H9 (cell line): ENCODE data around the gene IQGAP2. TPM values are rescaled to one million over a fixed set of nuclear protein-coding genes. Genes with fewer than 3 reads are reported as not detected.

Experiments
- DNase-seq: peaks from one replicate; pipeline ENCODE4 v3.0.0-alpha.2; 2017
- H2AFZ ChIP-seq: one replicate; pipeline ENCODE4 v1.6.1; 2013; ENCODE audit warnings: mild to moderate bottlenecking, low read length, control low read depth, moderate library complexity
- H2AK5ac ChIP-seq: 2 replicates; pipeline ENCODE4 v1.6.1; 2013; ENCODE audit warnings: low read length, control low read depth, mixed read lengths; ENCODE audit not compliant: insufficient read length
- H2BK120ac ChIP-seq: one replicate; pipeline ENCODE4 v1.6.1; 2013; ENCODE audit warnings: low read depth, mild to moderate bottlenecking, low read length, control low read depth, inconsistent platforms; ENCODE audit not compliant: poor library complexity, severe bottlenecking
- H2BK12ac ChIP-seq: 2 replicates; pipeline ENCODE4 v1.6.1; 2013; ENCODE audit warnings: low read length, control low read depth, mixed read lengths, low read depth; ENCODE audit not compliant: insufficient read length
- H2BK15ac ChIP-seq: 2 replicates; pipeline ENCODE4 v1.6.1; 2013; ENCODE audit warnings: low read depth, low read length, control low read depth
- H2BK20ac ChIP-seq: one replicate; pipeline ENCODE4 v1.6.1; 2013; ENCODE audit warnings: low read depth, mild to moderate bottlenecking, low read length, control low read depth, inconsistent platforms; ENCODE audit not compliant: poor library complexity, severe bottlenecking
- H2BK5ac ChIP-seq: 2 replicates; pipeline ENCODE4 v1.6.1; 2013; ENCODE audit warnings: low read length, control low read depth, mixed read lengths; ENCODE audit not compliant: insufficient read length
- H3K14ac ChIP-seq: 2 replicates; pipeline ENCODE4 v1.6.1; 2013; ENCODE audit warnings: low read length, control low read depth; ENCODE audit not compliant: insufficient read depth
- H3K18ac ChIP-seq: 2 replicates; pipeline ENCODE4 v1.6.1; 2013; ENCODE audit warnings: low read depth, mild to moderate bottlenecking, mixed read lengths, low read length, control low read depth; ENCODE audit not compliant: insufficient read length
- H3K23ac ChIP-seq: 2 replicates; pipeline ENCODE4 v1.6.1; 2013; ENCODE audit warnings: low read length, control low read depth, mixed read lengths, low read depth; ENCODE audit not compliant: insufficient read length
- H3K23me2 ChIP-seq: 2 replicates; pipeline ENCODE4 v1.6.1; 2013; ENCODE audit warnings: low read depth, mild to moderate bottlenecking, mixed read lengths, low read length, control low read depth; ENCODE audit not compliant: insufficient read length, poor library complexity, severe bottlenecking
- H3K27ac ChIP-seq: 2 replicates; pipeline ENCODE4 v1.5.1; 2013; ENCODE audit warnings: low read length, control low read depth, mixed read lengths, low read depth; ENCODE audit not compliant: insufficient read length
- H3K27me3 ChIP-seq: 2 replicates; pipeline ENCODE4 v1.6.1; 2013; ENCODE audit warnings: low read length, control low read depth, inconsistent platforms; ENCODE audit not compliant: insufficient read depth
- H3K4ac ChIP-seq: 2 replicates; pipeline ENCODE4 v1.6.1; 2013; ENCODE audit warnings: low read depth, mild to moderate bottlenecking, control low read depth, inconsistent platforms, low read length, moderate library complexity
- H3K4me1 ChIP-seq: 2 replicates; pipeline ENCODE4 v1.6.1; 2013; ENCODE audit warnings: low read length, control low read depth, inconsistent platforms; ENCODE audit not compliant: insufficient read depth
- H3K4me2 ChIP-seq: 2 replicates; pipeline ENCODE4 v1.6.1; 2013; ENCODE audit warnings: low read length, control low read depth, mixed read lengths; ENCODE audit not compliant: insufficient read length, insufficient read depth
- H3K56ac ChIP-seq: 2 replicates; pipeline ENCODE4 v1.6.1; 2013; ENCODE audit warnings: low read depth, mild to moderate bottlenecking, mixed read lengths, low read length, control low read depth; ENCODE audit not compliant: insufficient read length
- H3K79me1 ChIP-seq: 2 replicates; pipeline ENCODE4 v1.6.1; 2013; ENCODE audit warnings: low read depth, mild to moderate bottlenecking, moderate library complexity, low read length, control low read depth, inconsistent platforms; ENCODE audit not compliant: insufficient read depth, poor library complexity, severe bottlenecking
- H3K79me2 ChIP-seq: 2 replicates; pipeline ENCODE4 v1.6.1; 2013; ENCODE audit warnings: low read length, control low read depth, inconsistent platforms; ENCODE audit not compliant: insufficient read depth
- H3K9ac ChIP-seq: 2 replicates; pipeline ENCODE4 v1.6.1; 2013; ENCODE audit warnings: low read length, control low read depth, mixed read lengths; ENCODE audit not compliant: insufficient read length; ENCODE audit errors: extremely low read depth
- H3K9me3 ChIP-seq: one replicate; pipeline ENCODE4 v1.6.1; 2013; ENCODE audit warnings: low read depth, low read length, inconsistent platforms; ENCODE audit not compliant: control insufficient read depth
- H3T11ph ChIP-seq: one replicate; pipeline ENCODE4 v1.6.1; 2013; ENCODE audit warnings: mild to moderate bottlenecking, low read length, control low read depth, inconsistent platforms
- H4K20me1 ChIP-seq: one replicate; pipeline ENCODE4 v1.6.1; 2013; ENCODE audit not compliant: control insufficient read depth, insufficient read length, insufficient read depth
- H4K5ac ChIP-seq: 2 replicates; pipeline ENCODE4 v1.6.1; 2013; ENCODE audit warnings: low read depth, mild to moderate bottlenecking, mixed read lengths, low read length, control low read depth; ENCODE audit not compliant: insufficient read length
- H4K8ac ChIP-seq: replicated peaks from 2 replicates; pipeline ENCODE4 v1.6.1; 2013; ENCODE audit warnings: low read length, control low read depth, mixed read lengths, low read depth; ENCODE audit not compliant: insufficient read length
- H4K91ac ChIP-seq: 2 replicates; pipeline ENCODE4 v1.6.1; 2013; ENCODE audit warnings: low read depth, mild to moderate bottlenecking, moderate library complexity, mixed read lengths, low read length, control low read depth; ENCODE audit not compliant: insufficient read length
- H3K27ac Mint-ChIP-seq, 3 experiments: 2 replicates in 2 of 3; 3 replicates in 1 of 3; pipeline ENCODE4 v1.8.0; 2020 to 2021; ENCODE audit warnings: mixed read lengths in 3 of 3, mild to moderate bottlenecking in 1 of 3, moderate library complexity in 1 of 3
- H3K27me3 Mint-ChIP-seq: 2 replicates; pipeline ENCODE4 v1.8.0; 2021; ENCODE audit warnings: low read depth, mild to moderate bottlenecking, moderate library complexity, mixed read lengths
- H3K36me3 Mint-ChIP-seq, 3 experiments: 2 replicates in 2 of 3; 3 replicates in 1 of 3; pipeline ENCODE4 v1.8.0; 2020 to 2021; ENCODE audit warnings: low read depth in 3 of 3, mixed read lengths in 3 of 3; ENCODE audit not compliant: insufficient read depth in 1 of 3
- H3K4me1 Mint-ChIP-seq, 2 experiments: 2 replicates each; pipeline ENCODE4 v1.8.0; 2020; ENCODE audit warnings: mixed read lengths in 2 of 2
- H3K4me3 Mint-ChIP-seq, 2 experiments: 2 replicates in 1 of 2; 3 replicates in 1 of 2; pipeline ENCODE4 v1.8.0; 2020 to 2021; ENCODE audit warnings: mild to moderate bottlenecking in 2 of 2, mixed read lengths in 2 of 2, moderate library complexity in 1 of 2
- H3K9me3 Mint-ChIP-seq, 2 experiments: 2 replicates in 1 of 2; 3 replicates in 1 of 2; pipeline ENCODE4 v1.8.0; 2020; ENCODE audit warnings: mild to moderate bottlenecking in 2 of 2, mixed read lengths in 2 of 2, moderate library complexity in 1 of 2
- total RNA-seq: library from RNA; stranded (reverse); gene quantifications from 2 replicates; pipeline ENCODE4 v1.2.1, GENCODE V29; 2021
- TF ChIP-seq, protein P1 (sequence below): fragments of 200-600 bp; sonication (generic); conservative IDR thresholded peaks from 3 replicates; pipeline ENCODE4 v1.8.0; 2021; ENCODE audit warnings: antibody characterized with exemption, mild to moderate bottlenecking

IQGAP2 gene
- total RNA-seq, 1 experiment from 2014 or later, result 22.5 TPM

DNA sequence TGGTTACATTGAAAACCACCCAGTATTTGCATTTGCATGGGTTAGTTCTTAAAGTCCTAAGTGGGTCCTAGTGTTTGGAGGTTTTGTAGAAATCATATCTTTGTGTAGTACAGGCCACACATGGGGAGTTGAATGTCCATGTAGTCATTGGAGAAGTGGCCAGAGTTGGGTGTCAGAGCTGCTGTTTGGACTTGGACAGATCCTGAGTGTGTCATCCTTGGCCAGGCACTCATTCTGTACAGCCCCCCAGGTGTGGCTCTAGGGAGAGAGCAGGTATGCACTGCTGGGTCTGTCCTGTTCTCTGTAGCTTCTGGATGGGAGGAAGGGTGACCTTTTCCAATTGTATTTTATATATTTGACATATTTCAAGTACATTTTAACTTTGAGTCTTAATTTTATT is 82.4 kb downstream of the IQGAP2 start:
- no peak overlapping the region for H4K5ac ChIP-seq

More for the DNA sequence above, 82.4 kb downstream of the IQGAP2 start:
- Histone ChIP-seq H3K23me2 (peaks cover 3% of the 10 kb centered on the region), H3K4me1 (peaks cover 30% of the 10 kb centered on the region), H3K9me3 (no peaks in the 10 kb centered on the region), H3K18ac (no peak overlapping the region), H2BK120ac (no peak overlapping the region), H3K9ac (no peak overlapping the region), H3K4me2 (no peak overlapping the region), H3K56ac (no peak overlapping the region), H2BK5ac (no peak overlapping the region), H3K23ac (no peak overlapping the region), H2AK5ac (no peak overlapping the region), H4K91ac (no peak overlapping the region), H3K27me3 (no peaks in the 10 kb centered on the region), H3K79me1 (no peaks in the 10 kb centered on the region), H3K4ac (no peak overlapping the region), H3T11ph (no peak overlapping the region), H4K8ac (no peak overlapping the region), H2BK15ac (peak overlapping the region; percentile 93; the same call in 1 of the 2 replicates), H2AFZ (no peak overlapping the region), H4K20me1 (peaks cover 2% of the 10 kb centered on the region), H3K14ac (peak overlapping the region; percentile 82), H3K27ac (no peak overlapping the region), H2BK12ac (no peak overlapping the region), H2BK20ac (no peak overlapping the region), H3K79me2 (no peaks in the 10 kb centered on the region)
- no peaks in the 10 kb centered on the region for H3K9me3 Mint-ChIP-seq
- H3K4me1 Mint-ChIP-seq, result peaks cover 70 to 74% of the 10 kb centered on the region in 2 experiments
- no peak for DNase-seq
- H3K27me3 Mint-ChIP-seq, result no peaks in the 10 kb centered on the region
- TF ChIP-seq, protein P1, sequence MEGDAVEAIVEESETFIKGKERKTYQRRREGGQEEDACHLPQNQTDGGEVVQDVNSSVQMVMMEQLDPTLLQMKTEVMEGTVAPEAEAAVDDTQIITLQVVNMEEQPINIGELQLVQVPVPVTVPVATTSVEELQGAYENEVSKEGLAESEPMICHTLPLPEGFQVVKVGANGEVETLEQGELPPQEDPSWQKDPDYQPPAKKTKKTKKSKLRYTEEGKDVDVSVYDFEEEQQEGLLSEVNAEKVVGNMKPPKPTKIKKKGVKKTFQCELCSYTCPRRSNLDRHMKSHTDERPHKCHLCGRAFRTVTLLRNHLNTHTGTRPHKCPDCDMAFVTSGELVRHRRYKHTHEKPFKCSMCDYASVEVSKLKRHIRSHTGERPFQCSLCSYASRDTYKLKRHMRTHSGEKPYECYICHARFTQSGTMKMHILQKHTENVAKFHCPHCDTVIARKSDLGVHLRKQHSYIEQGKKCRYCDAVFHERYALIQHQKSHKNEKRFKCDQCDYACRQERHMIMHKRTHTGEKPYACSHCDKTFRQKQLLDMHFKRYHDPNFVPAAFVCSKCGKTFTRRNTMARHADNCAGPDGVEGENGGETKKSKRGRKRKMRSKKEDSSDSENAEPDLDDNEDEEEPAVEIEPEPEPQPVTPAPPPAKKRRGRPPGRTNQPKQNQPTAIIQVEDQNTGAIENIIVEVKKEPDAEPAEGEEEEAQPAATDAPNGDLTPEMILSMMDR, result no peak
- peak overlapping the region in 1 of 3 experiments; percentile 39; a peak in 1 of 7 replicates for H3K27ac Mint-ChIP-seq
- no peak overlapping the region for H3K4me3 Mint-ChIP-seq
- no peaks in the 10 kb centered on the region for H3K36me3 Mint-ChIP-seq
